ENCODE measurements around the gene ST8SIA6. TPM values are rescaled to one million over a fixed set of nuclear protein-coding genes. Genes with fewer than 3 reads are reported as not detected.

The ST8SIA6 gene
- total RNA-seq, 2 experiments from 2014 or later = not detected

DNA sequence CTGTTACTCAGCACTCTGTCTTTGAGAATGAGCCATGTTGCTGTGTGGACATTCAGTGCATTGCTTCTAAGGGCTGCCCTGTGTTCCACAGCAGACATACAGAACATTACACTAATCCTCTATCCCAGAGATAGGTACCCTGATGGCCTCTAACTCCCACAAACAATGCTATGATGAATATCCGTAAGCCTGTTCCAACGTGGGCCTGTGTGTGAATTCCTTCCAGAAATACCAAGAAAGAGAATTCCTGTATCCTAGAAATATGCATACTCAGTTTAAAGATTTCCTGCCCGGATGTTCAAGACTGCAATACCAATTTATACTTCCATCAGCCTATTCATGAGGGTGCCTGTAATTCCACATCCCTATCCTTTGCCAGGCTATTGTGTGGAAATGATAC, 21.3 kb upstream of the ST8SIA6 start:
- DNase-seq = no peak
- no peaks in the 10 kb centered on the region for H3K36me3 Mint-ChIP-seq (ENCODE audit: low read depth)
- CTCF ChIA-PET = no interaction called here
- H3K4me3 Mint-ChIP-seq = no peak overlapping the region
- H3K27ac Mint-ChIP-seq = no peak overlapping the region
- intact Hi-C loops (cut with micrococcal nuclease) = no loop called here
- H3K9me3 Mint-ChIP-seq = no peaks in the 10 kb centered on the region
- peaks cover 6% of the 10 kb centered on the region for H3K4me1 Mint-ChIP-seq (ENCODE audit: low read depth)
- H3K27me3 Mint-ChIP-seq (ENCODE audit: low read depth) = peaks cover 7% of the 10 kb centered on the region

DNA sequence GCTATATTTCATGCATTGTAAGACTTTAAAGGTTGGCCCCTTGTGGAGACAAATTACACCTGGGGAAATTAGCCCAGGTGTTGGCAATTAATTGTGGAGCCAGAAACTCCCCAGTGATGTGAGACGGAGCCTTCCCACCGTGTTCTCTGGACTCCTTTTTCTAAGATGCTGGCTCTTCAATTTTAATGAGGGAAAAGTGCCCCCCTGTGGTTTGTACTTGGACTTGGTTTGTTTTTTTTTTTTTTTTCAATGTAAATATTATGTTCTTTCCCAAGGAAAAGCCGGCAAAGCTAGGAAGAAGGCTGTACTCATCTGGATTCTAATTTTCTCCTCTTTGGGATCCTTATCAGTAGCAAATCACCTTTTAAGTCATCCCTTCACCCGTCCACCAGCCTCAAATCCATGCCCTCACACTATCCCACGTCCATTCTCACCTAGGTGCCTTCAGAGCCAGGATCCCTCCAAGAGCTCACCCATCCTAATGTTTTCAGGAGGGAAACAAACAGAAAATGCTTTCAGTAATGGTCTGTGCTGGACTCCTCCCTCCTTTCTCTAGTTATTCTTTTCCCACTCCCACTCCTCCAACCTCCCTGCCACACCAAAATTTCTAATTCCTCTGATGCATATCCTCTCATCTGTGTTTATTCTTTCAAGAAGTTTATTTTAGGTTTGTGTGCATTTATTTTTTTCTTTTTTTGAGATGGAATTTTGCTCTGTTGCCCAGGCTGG, 20.4 kb upstream of the ST8SIA6 start:
- H3K9me3 Mint-ChIP-seq = peaks cover 2% of the 10 kb centered on the region
- H3K27ac Mint-ChIP-seq = no peak overlapping the region
- no peak overlapping the region for H3K4me3 Mint-ChIP-seq
- DNase-seq = no peak
- CTCF ChIA-PET = interaction anchor here (1.2 to 2.4 kb wide), 2 partner anchors 42 to 185 kb away, joined by 3 to 6 read pairs; no protein-coding TSS in a partner anchor
- peaks cover 2% of the 10 kb centered on the region for H3K36me3 Mint-ChIP-seq (ENCODE audit: low read depth)
- intact Hi-C loops (cut with micrococcal nuclease) = loop anchor here (1.0 to 5.0 kb wide), 2 partner anchors 67 to 184 kb away; no protein-coding TSS in a partner anchor
- peaks cover 5% of the 10 kb centered on the region for H3K4me1 Mint-ChIP-seq (ENCODE audit: low read depth)
- H3K27me3 Mint-ChIP-seq (ENCODE audit: low read depth) = peaks cover 7% of the 10 kb centered on the region

DNA sequence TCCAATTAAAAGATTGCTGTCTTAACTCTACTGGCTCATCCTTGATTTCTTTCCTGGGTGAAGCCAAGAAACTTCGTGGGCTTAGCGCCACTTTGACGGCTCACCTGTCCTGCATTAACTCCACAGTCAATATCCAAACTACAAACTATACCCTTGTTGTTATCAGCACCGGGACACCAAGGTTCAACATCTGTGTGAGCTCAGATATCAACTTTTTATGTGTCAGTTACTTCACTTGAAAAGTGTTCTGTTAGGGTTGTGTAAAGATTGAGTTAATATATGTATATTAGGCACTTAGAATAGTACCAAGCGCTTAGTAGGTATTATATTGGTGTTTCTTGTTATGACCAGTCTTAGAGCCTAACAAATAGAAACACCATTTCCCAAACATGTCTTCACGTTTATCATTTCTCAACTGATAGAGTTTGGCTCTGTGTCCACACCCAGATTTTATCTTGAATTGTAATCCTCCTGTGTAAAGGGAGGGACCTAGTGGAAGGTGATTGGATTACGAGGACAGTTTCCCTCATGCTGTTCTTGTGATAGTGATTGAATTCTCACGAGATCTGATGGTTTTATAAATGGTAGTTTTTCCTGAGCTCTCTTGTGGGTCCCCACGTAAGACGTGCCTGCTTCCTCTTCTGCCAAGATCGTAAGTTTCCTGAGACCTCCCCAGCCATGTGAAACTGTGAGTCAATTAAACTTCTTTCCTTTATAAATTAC, 19.0 kb upstream of the ST8SIA6 start:
- H3K27me3 Mint-ChIP-seq (ENCODE audit: low read depth) = peaks cover 5% of the 10 kb centered on the region
- peaks cover 2% of the 10 kb centered on the region for H3K36me3 Mint-ChIP-seq (ENCODE audit: low read depth)
- no peak for DNase-seq
- intact Hi-C loops (cut with micrococcal nuclease) = loop anchor here (5.0 kb wide), 1 partner anchor 66 kb away; no protein-coding TSS in a partner anchor
- CTCF ChIA-PET = interaction anchor here (0.6 to 2.4 kb wide), 3 partner anchors 10 to 183 kb away, joined by 3 to 6 read pairs (median 3); no protein-coding TSS in a partner anchor
- H3K4me1 Mint-ChIP-seq (ENCODE audit: low read depth) = peaks cover 4% of the 10 kb centered on the region
- H3K4me3 Mint-ChIP-seq = no peak overlapping the region
- H3K9me3 Mint-ChIP-seq = peaks cover 2% of the 10 kb centered on the region
- no peak overlapping the region for H3K27ac Mint-ChIP-seq

DNA sequence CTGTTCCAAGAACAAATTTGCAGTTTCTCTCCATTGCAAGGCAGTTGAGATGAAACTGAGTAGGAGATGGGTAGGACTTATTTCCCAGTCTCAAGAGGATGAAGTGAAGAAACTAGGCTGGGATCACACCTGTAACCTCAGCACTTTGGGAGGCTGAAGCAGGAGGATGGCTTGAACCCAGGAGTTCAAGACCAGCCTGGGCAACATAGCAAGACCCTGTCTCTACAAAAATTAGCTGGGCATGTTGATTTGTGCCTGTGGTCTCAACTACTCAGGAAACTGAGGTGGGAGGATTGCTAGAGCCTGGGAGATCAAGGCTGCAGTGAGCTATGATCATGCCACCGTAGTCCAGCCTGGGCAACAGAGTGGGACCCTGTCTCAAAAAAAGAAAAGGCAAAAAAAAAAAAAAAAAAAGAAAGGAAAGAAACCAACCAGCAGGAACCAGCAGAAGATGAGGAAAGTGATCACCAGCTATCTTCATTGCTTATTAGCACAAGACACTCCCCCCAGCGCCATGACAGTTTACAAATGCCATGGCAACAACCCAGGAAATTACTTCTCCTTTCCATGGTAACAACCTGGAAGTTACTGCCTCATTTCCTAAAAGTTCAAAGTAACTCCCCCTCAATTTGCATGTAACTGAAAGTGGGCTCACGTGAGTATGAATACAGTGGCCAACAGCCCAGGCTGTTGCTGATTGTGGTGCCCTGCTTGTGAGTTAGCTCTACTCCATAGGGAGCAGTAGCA, 18.3 kb upstream of the ST8SIA6 start:
- Mint-ChIP-seq H3K27ac (no peak overlapping the region), H3K27me3 (ENCODE audit: low read depth) (peaks cover 3% of the 10 kb centered on the region), H3K9me3 (peaks cover 2% of the 10 kb centered on the region), H3K36me3 (ENCODE audit: low read depth) (peaks cover 2% of the 10 kb centered on the region), H3K4me3 (no peak overlapping the region), H3K4me1 (ENCODE audit: low read depth) (peaks cover 4% of the 10 kb centered on the region)
- no peak for DNase-seq
- intact Hi-C loops (cut with micrococcal nuclease) = loop anchor here (5.0 kb wide), 1 partner anchor 65 kb away; no protein-coding TSS in a partner anchor
- CTCF ChIA-PET = interaction anchor here (2.4 kb wide), 1 partner anchor 182 kb away, joined by 6 read pairs; no protein-coding TSS in a partner anchor

DNA sequence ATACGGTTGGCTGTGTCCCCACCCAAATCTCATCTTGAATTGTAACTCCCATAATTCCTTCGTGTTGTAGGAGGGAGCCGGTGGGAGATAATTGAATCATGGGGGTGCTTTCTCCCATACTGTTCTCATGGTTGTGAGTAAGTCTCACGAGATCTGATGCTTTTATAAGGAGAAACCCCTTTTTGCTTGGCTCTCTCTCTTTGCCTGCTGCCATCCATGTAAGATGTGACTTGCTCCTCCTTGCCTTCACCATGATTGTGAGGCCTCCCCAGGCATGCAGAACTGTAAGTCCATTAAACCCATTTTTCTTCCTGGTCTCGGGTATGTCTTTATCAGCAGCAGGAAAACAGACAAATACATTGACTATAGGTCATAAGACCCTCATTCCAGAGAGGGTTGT, 15.9 kb upstream of the ST8SIA6 start:
- DNase-seq = no peak
- intact Hi-C loops (cut with micrococcal nuclease) = loop anchor here (5.0 kb wide), 1 partner anchor 63 kb away; no protein-coding TSS in a partner anchor
- H3K27me3 Mint-ChIP-seq (ENCODE audit: low read depth) = peaks cover 6% of the 10 kb centered on the region
- H3K4me3 Mint-ChIP-seq = no peak overlapping the region
- H3K27ac Mint-ChIP-seq = no peak overlapping the region
- peaks cover 2% of the 10 kb centered on the region for H3K36me3 Mint-ChIP-seq (ENCODE audit: low read depth)
- peaks cover 2% of the 10 kb centered on the region for H3K9me3 Mint-ChIP-seq
- peaks cover 4% of the 10 kb centered on the region for H3K4me1 Mint-ChIP-seq (ENCODE audit: low read depth)
- CTCF ChIA-PET = no interaction called here

- no peak for DNase-seq
- H3K36me3 Mint-ChIP-seq (ENCODE audit: low read depth) = peaks cover 2% of the 10 kb centered on the region
- CTCF ChIA-PET = no interaction called here
- no peak overlapping the region for H3K4me3 Mint-ChIP-seq
- no peaks in the 10 kb centered on the region for H3K4me1 Mint-ChIP-seq (ENCODE audit: low read depth)
- intact Hi-C loops (cut with micrococcal nuclease) = no loop called here
- H3K27ac Mint-ChIP-seq = no peak overlapping the region
- peaks cover 15% of the 10 kb centered on the region for H3K27me3 Mint-ChIP-seq (ENCODE audit: low read depth)
- H3K9me3 Mint-ChIP-seq = peaks cover 2% of the 10 kb centered on the region
Measured at GRCh38 chr10:17465328-17466125, 11.1 kb upstream of the ST8SIA6 start.

DNA sequence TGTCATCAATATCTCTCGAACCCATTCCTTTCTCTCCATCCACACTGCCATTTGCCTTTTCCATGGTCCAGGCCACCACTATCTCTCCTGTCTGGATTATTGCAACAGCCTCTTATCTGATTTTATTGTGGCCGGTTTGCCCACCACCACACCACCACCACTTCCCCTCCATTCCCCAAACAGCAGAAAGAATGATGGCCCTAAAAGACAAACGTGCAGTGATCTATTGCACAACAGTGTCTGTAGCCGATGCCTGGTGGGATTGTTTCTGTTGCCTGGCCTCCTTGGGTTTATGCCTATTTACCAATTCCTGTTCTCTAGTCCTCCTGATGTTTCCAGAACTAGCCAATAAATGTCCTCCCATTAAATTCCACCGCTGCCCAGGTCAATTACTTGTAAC, 10.2 kb upstream of the ST8SIA6 start:
- Mint-ChIP-seq H3K36me3 (ENCODE audit: low read depth) (no peaks in the 10 kb centered on the region), H3K27ac (no peak overlapping the region), H3K27me3 (ENCODE audit: low read depth) (peaks cover 15% of the 10 kb centered on the region), H3K4me3 (no peak overlapping the region), H3K9me3 (no peaks in the 10 kb centered on the region), H3K4me1 (ENCODE audit: low read depth) (no peaks in the 10 kb centered on the region)
- no peak for DNase-seq
- CTCF ChIA-PET = no interaction called here
- intact Hi-C loops (cut with micrococcal nuclease) = no loop called here

- no peak overlapping the region for H3K4me3 Mint-ChIP-seq
Measured at GRCh38 chr10:17460756-17461155, 6.4 kb upstream of the ST8SIA6 start.

GRCh38 chr10:17457083-17457482, 2.7 kb upstream of the ST8SIA6 start:
- Mint-ChIP-seq H3K9me3 (no peaks in the 10 kb centered on the region), H3K36me3 (ENCODE audit: low read depth) (no peaks in the 10 kb centered on the region), H3K27ac (no peak overlapping the region), H3K4me1 (ENCODE audit: low read depth) (peaks cover 17% of the 10 kb centered on the region), H3K4me3 (no peak overlapping the region), H3K27me3 (ENCODE audit: low read depth) (peaks cover 14% of the 10 kb centered on the region)
- no peak for DNase-seq
- intact Hi-C loops (cut with micrococcal nuclease) = no loop called here
- CTCF ChIA-PET = interaction anchor here (0.5 kb wide), 1 partner anchor 25 kb away, joined by 4 read pairs; no protein-coding TSS in a partner anchor

More at GRCh38 chr10:17460756-17461155, 6.4 kb upstream of the ST8SIA6 start:
- Mint-ChIP-seq H3K36me3 (ENCODE audit: low read depth) (no peaks in the 10 kb centered on the region), H3K4me1 (ENCODE audit: low read depth) (no peaks in the 10 kb centered on the region), H3K27ac (no peak overlapping the region), H3K27me3 (ENCODE audit: low read depth) (peaks cover 14% of the 10 kb centered on the region), H3K9me3 (no peaks in the 10 kb centered on the region)
- intact Hi-C loops (cut with micrococcal nuclease) = no loop called here
- DNase-seq = no peak
- CTCF ChIA-PET = no interaction called here

DNA sequence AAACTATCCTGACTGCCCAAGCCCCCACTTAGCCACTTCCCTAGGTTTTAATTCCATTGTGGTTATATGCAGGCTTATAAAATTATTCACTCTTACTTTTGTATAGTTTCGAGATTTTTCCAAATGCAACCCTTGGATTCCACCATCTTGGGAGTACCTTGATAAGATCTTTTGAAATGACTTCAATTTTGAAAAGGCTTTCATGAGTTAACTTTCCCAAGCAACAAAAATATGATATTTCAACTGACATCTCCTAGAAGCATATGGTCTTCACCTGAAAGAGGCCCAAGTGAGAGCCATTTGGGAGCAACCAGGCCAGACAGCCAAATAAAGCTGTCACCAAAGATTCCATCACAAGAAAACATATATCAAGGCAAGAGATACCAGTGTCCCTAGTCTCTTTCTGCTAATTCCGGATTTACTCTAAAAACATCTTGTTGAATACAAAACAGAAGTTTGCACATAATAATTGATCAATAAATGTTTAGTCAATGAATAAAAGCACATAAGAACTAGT, 1.7 kb upstream of the ST8SIA6 start:
- Mint-ChIP-seq H3K9me3 (no peaks in the 10 kb centered on the region), H3K27me3 (ENCODE audit: low read depth) (peaks cover 14% of the 10 kb centered on the region), H3K4me3 (no peak overlapping the region), H3K4me1 (ENCODE audit: low read depth) (peaks cover 17% of the 10 kb centered on the region), H3K36me3 (ENCODE audit: low read depth) (no peaks in the 10 kb centered on the region), H3K27ac (no peak overlapping the region)
- no peak for DNase-seq
- CTCF ChIA-PET = no interaction called here
- intact Hi-C loops (cut with micrococcal nuclease) = no loop called here

DNA sequence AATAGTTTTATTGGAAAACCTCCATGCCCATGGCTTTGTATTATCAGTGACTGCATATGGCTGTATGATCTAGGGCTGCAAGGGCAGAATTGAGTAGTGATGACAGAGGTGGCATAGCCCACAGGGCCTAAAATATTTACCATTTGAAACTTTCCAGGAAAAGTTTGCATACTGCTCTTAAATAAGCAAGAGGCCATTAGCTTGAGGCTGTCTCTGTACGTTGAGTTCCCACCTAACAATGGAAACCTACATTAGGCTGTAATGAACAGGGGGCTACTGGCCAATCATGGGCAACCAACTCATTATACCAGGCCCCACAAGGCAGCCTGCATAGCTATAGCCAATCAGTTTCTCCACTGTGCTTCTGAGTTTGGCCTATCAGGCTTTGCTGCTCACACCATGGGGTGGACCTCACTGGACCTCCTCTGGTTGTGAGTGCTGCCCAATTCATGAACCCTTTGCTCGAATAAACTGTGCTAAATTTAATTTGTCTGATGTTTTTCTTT, 673 bp upstream of the ST8SIA6 start:
- Mint-ChIP-seq H3K27me3 (ENCODE audit: low read depth) (peaks cover 12% of the 10 kb centered on the region), H3K4me1 (ENCODE audit: low read depth) (peaks cover 17% of the 10 kb centered on the region), H3K9me3 (peaks cover under 1% of the 10 kb centered on the region), H3K27ac (no peak overlapping the region), H3K36me3 (ENCODE audit: low read depth) (no peaks in the 10 kb centered on the region), H3K4me3 (peak overlapping the region; percentile 76)
- DNase-seq = no peak
- CTCF ChIA-PET = interaction anchor here (1.2 kb wide), 1 partner anchor 11 kb away, joined by 3 read pairs; no protein-coding TSS in a partner anchor
- intact Hi-C loops (cut with micrococcal nuclease) = loop anchor here (2.0 kb wide), 1 partner anchor 162 kb away; the partner anchor contains the start of gene HACD1

All from activated naive CD4-positive, alpha-beta T cell treated with anti-CD3 and anti-CD28 coated beads for 36 hours (primary cell).